Measurements from ENCODE around the gene CLNK. TPM values are rescaled to one million over a fixed set of nuclear protein-coding genes. Genes with fewer than 3 reads are reported as not detected.

The CLNK gene
- total RNA-seq, 1 experiment from 2014 or later, result not detected

DNA sequence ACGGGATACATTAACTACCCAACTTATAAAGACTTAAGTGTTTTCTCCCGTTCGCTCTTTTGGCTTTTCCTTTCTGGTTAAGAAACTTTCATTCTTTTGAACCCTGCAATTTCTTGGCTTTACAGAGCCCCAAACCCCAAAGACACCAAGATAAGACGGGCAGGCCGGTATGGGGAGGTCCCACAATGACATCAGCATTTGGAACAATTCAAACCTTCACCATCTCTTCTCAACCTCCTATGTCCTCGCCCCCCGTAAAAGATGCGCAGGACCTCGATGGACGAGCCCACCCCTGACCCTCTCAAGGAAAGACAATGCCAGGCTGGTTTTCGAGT, 228.3 kb downstream of the CLNK start:
- Histone ChIP-seq H3K4me3 (peak overlapping the region; percentile 70), H3K27ac (peak overlapping the region; percentile 49), H3K4me1 (no peaks in the 10 kb centered on the region), H3K9me3 (replicated peaks) (no peaks in the 10 kb centered on the region), H3K36me3 (0 out of 2 replicates have a peak, but pooled peaks cover 6% of the 10 kb centered on the region), H3K27me3 (no peaks in the 10 kb centered on the region)
- DNase-seq, result peak in 1 of 2 experiments; percentile 13

DNA sequence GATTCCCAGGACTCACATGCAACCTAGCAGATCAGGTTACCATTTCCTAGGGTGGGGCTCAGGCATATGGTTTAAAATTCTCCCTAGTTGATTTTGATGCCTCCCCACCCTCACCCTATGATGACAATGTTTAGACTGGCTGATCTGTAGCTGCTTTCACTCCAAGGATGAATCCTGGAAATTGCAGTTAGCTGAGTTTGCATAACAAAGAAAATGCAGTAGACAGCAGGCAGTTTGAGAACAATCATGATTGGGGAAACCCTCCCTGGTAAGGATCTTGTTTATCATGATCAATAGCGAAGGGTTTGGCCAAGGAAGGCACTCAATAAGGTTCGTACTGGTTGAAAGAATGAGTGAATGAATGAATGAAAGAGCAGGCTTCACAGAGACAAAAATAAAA, 229.4 kb downstream of the CLNK start:
- no peak overlapping the region for H3K27ac ChIP-seq
- no peak overlapping the region for H3K4me3 ChIP-seq
- DNase-seq, result no peak
- H3K36me3 ChIP-seq, result 0 out of 2 replicates have a peak, but pooled peaks cover 6% of the 10 kb centered on the region
- H3K4me1 ChIP-seq, result no peaks in the 10 kb centered on the region
- no peaks in the 10 kb centered on the region for H3K9me3 ChIP-seq (replicated peaks)
- H3K27me3 ChIP-seq, result no peaks in the 10 kb centered on the region

DNA sequence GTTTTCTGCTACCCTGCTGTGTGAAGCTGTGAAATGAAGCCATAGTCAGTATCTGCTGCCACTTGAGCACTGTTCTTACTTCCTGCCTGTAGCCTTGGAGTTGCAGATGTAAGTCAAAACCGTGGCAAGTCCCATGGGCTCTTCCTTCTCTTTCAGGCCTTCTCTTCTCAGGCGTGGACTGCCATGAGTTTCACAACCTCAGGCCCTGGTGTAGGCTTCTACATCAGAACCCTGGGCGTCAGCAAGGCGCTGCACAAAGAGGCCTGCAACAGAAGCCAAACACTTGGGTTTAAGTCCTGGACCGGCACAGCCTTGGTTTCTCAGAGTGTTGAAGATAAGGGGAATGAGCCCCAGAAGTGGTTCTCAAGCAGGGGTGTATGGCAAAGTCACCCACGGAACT, 229.8 kb downstream of the CLNK start:
- Histone ChIP-seq H3K36me3 (0 out of 2 replicates have a peak, but pooled peaks cover 6% of the 10 kb centered on the region), H3K4me3 (no peak overlapping the region), H3K4me1 (no peaks in the 10 kb centered on the region), H3K27me3 (no peaks in the 10 kb centered on the region), H3K27ac (no peak overlapping the region), H3K9me3 (replicated peaks) (no peaks in the 10 kb centered on the region)
- DNase-seq, result no peak

DNA sequence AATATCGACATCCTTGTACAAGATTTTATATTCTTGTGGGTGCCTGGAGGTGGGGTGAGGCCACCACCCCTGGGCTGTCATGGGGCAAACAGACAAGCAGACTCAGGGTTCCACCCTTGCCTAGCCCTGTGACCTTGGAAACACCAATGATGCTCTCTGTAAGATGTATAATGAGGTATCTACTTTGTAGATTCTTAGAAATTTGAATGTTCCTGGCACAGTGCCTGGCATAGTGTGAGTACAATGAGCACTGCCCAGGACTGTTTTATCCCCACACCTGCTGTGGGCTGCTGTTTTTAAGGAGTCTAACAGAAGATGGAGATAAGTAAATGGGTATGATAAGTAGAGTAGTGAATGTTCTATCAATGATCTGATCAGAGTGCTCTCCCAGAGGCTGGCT, 230.4 kb downstream of the CLNK start:
- H3K36me3 ChIP-seq, result 0 out of 2 replicates have a peak, but pooled peaks cover 6% of the 10 kb centered on the region

DNA sequence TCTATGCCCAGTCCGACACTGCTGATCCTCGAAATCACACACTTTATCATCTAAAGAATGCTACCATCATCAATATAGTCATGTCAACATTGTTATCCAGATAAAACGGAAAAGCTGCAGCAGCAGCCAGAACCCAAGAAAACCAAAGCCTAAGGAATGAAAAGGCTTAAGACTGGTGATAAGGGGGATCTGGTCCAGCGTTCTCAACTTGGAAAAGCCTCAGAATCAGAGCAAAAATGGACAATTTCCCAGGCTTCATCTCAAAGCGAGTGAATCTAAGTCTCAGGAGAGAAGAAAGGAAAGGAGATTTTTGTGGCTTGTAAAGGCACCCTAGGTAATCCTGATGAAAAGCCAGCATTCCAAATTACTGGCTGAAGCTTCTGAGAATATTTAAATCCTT, 235.6 kb downstream of the CLNK start:
- H3K27me3 ChIP-seq, result no peaks in the 10 kb centered on the region
- H3K4me1 ChIP-seq, result no peaks in the 10 kb centered on the region
- no peaks in the 10 kb centered on the region for H3K9me3 ChIP-seq (replicated peaks)
- no peak overlapping the region for H3K27ac ChIP-seq
- no peak overlapping the region for H3K4me3 ChIP-seq
- no peak for DNase-seq
- H3K36me3 ChIP-seq, result 0 out of 2 replicates have a peak, but pooled peaks cover 9% of the 10 kb centered on the region

More for the DNA sequence above, 230.4 kb downstream of the CLNK start:
- Histone ChIP-seq H3K27ac (no peak overlapping the region), H3K9me3 (replicated peaks) (no peaks in the 10 kb centered on the region), H3K4me1 (no peaks in the 10 kb centered on the region), H3K4me3 (no peak overlapping the region), H3K27me3 (no peaks in the 10 kb centered on the region)
- DNase-seq, result no peak

DNA sequence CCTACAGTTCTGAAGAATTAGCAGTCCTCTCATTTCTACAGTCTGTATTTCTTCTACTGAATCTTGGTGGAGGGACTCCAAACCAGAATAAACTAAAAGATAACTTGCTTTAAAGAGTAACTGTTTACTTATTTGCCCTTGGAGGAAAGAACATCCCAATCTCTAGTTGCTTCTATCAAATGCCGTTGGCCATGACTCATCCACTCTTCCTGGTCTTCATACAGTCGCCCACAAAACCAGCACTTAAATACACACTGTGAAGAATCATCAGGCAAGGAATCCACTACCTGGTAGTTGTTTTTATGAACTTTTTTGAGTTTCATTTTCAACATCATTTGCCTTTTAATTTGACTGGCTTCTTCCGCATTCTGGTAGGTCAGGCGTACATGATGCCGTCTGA, 241.6 kb downstream of the CLNK start:
- Histone ChIP-seq H3K27me3 (no peaks in the 10 kb centered on the region), H3K27ac (no peak overlapping the region), H3K36me3 (0 out of 2 replicates have a peak, but pooled peaks cover 6% of the 10 kb centered on the region), H3K9me3 (replicated peaks) (no peaks in the 10 kb centered on the region), H3K4me1 (no peaks in the 10 kb centered on the region), H3K4me3 (no peak overlapping the region)
- DNase-seq, result no peak

DNA sequence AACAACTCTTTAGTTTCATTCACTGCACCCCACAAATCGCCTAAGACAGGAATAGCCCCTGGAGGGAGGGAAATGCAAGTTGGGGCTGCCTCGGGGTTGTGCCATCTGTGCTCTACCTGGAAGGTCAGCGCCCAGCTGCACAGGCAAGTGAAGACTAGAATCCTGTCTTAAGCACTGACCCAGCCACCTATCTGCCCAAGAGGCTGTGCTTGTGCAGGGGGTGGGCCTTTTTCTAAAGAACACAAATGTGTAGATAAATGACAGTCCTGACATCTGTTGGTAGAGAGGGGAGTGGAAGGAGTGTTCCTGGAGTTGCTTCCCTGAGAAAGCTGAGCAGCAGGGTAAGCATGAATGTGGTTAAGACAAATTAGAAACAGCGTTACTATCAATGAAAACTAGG, 243.1 kb downstream of the CLNK start:
- no peak for DNase-seq
- H3K27ac ChIP-seq, result no peak overlapping the region
- H3K4me3 ChIP-seq, result no peak overlapping the region
- no peaks in the 10 kb centered on the region for H3K4me1 ChIP-seq
- 0 out of 2 replicates have a peak, but pooled peaks cover 6% of the 10 kb centered on the region for H3K36me3 ChIP-seq
- H3K27me3 ChIP-seq, result no peaks in the 10 kb centered on the region
- H3K9me3 ChIP-seq (replicated peaks), result no peaks in the 10 kb centered on the region

DNA sequence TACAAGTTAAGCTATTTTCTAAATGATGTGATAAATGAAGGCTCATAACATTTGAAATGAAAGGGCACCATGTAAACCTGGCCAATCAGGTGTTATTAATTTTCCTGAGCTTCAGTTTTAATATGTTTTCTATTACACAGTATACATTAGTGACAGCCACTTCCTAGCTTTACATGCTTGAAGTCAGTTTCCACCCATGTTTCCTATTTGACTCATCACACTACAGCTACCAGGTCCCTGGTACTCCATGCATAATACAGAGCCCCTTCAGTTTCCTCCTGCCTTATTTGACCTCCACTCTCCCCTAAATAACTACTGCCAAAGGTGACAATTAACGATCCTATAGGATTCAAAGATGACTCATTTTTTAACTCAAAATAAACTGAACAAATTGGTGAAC, 245.6 kb downstream of the CLNK start:
- no peaks in the 10 kb centered on the region for H3K9me3 ChIP-seq (replicated peaks)
- H3K4me3 ChIP-seq, result no peak overlapping the region
- no peak overlapping the region for H3K27ac ChIP-seq
- H3K4me1 ChIP-seq, result no peaks in the 10 kb centered on the region
- H3K27me3 ChIP-seq, result no peaks in the 10 kb centered on the region
- DNase-seq, result no peak
- 0 out of 2 replicates have a peak, but pooled peaks cover 2% of the 10 kb centered on the region for H3K36me3 ChIP-seq

DNA sequence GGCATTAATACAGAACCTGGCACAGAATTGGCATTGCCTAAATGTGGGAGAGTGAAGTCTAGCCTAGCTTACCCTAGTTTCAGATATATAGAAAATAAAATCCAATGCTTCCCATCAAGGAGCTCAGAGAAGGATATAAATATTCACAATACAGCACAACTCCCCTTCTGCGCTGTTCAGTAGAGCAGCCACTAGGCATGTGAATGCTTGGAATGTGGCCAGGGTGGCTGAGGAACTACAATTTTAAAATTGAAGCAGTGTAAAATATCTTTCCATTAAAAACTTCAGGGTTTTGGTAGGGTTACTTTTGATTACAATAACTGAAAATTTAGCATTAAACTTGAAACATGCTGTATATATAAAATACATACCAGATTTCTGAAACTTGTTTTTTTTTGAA, 246.8 kb downstream of the CLNK start:
- Histone ChIP-seq H3K27ac (no peak overlapping the region), H3K4me3 (no peak overlapping the region), H3K36me3 (no peaks in the 10 kb centered on the region), H3K4me1 (no peaks in the 10 kb centered on the region), H3K9me3 (replicated peaks) (no peaks in the 10 kb centered on the region), H3K27me3 (no peaks in the 10 kb centered on the region)
- DNase-seq, result no peak

Other genes starting within 250 kb of the CLNK start
- 21.3 and 21.9 TPM in 2 replicates for gene ZNF518B, start 227.3 kb downstream of the CLNK start, total RNA-seq (2014; rRNA removed; shearing (Covaris generic))

Data from SJCRH30 (cell line).